Mesothelial cell of epicardium (in vitro differentiated cells): Measurements from ENCODE around the gene BRDT. TPM values are rescaled to one million over a fixed set of nuclear protein-coding genes. Genes with fewer than 3 reads are reported as not detected.
A peak's percentile ranks its signal among the peaks of the same experiment; 100 is the strongest.

Source experiments
- DNase-seq, 2 experiments: peaks; one replicate each; pipeline ENCODE4 v3.0.0; 2021; ENCODE audit warnings: low spot score in 2 of 2; ENCODE audit not compliant: unreplicated experiment in 2 of 2
- H3K27ac Mint-ChIP-seq: 2 replicates; pipeline ENCODE4 v1.8.0; 2021; ENCODE audit warnings: mixed read lengths
- H3K27me3 Mint-ChIP-seq: 2 replicates; pipeline ENCODE4 v1.8.0; 2021; ENCODE audit warnings: low read depth, mixed read lengths
- H3K36me3 Mint-ChIP-seq: 2 replicates; pipeline ENCODE4 v1.8.0; 2021; ENCODE audit warnings: mixed read lengths
- H3K4me1 Mint-ChIP-seq: 2 replicates; pipeline ENCODE4 v1.8.0; 2021; ENCODE audit warnings: mixed read lengths
- H3K4me3 Mint-ChIP-seq: 2 replicates; pipeline ENCODE4 v1.8.0; 2021; ENCODE audit warnings: mild to moderate bottlenecking, moderate library complexity, mixed read lengths
- H3K9me3 Mint-ChIP-seq: 2 replicates; pipeline ENCODE4 v1.8.0; 2021; ENCODE audit warnings: mixed read lengths
- total RNA-seq: library from RNA; stranded (reverse); gene quantifications from 3 replicates; pipeline ENCODE4 v1.2.1, GENCODE V29; 2021
- TF ChIP-seq, protein P1 (sequence below): fragments of 200-600 bp; sonication (generic); IDR thresholded peaks from one replicate; pipeline ENCODE4 v1.5.0; 2021; ENCODE audit warnings: antibody characterized with exemption; ENCODE audit not compliant: unreplicated experiment

Gene BRDT
- total RNA-seq, 1 donor from 2014 or later: not detected

DNA sequence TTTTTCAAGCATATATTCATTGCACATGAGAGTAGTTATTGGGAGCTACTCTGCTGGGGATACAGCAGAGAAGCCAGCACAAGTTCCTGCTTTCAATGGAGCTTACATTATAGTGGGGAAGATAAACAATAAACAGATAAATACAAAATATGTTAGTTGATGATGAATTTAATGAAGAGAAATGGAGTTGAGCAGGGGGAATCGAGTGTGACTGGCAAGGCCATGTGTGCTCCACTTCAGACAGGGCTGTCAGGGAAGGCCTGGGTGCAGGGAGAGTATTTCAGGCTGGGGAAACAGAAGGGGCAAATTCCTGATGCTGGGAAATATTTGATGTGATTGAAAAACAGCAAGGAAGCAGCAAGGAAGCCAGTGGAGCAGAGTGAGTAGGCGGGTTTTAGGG is 21.2 kb upstream of the BRDT start:
- Mint-ChIP-seq H3K36me3 (no peaks in the 10 kb centered on the region), H3K27ac (no peak overlapping the region), H3K4me3 (no peak overlapping the region), H3K27me3 (no peaks in the 10 kb centered on the region), H3K4me1 (peaks cover 16% of the 10 kb centered on the region), H3K9me3 (no peaks in the 10 kb centered on the region)
- TF ChIP-seq, protein P1, sequence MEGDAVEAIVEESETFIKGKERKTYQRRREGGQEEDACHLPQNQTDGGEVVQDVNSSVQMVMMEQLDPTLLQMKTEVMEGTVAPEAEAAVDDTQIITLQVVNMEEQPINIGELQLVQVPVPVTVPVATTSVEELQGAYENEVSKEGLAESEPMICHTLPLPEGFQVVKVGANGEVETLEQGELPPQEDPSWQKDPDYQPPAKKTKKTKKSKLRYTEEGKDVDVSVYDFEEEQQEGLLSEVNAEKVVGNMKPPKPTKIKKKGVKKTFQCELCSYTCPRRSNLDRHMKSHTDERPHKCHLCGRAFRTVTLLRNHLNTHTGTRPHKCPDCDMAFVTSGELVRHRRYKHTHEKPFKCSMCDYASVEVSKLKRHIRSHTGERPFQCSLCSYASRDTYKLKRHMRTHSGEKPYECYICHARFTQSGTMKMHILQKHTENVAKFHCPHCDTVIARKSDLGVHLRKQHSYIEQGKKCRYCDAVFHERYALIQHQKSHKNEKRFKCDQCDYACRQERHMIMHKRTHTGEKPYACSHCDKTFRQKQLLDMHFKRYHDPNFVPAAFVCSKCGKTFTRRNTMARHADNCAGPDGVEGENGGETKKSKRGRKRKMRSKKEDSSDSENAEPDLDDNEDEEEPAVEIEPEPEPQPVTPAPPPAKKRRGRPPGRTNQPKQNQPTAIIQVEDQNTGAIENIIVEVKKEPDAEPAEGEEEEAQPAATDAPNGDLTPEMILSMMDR: no peak
- no peak for DNase-seq

- Mint-ChIP-seq H3K4me1 (peaks cover 16% of the 10 kb centered on the region), H3K9me3 (no peaks in the 10 kb centered on the region), H3K27me3 (no peaks in the 10 kb centered on the region), H3K4me3 (no peak overlapping the region), H3K36me3 (no peaks in the 10 kb centered on the region), H3K27ac (peak overlapping the region; percentile 75)
- TF ChIP-seq, protein P1: no peak
- DNase-seq: no peak
Measured at GRCh38 chr1:91929250-91929649, 20.0 kb upstream of the BRDT start.

- DNase-seq: no peak
- Mint-ChIP-seq H3K27ac (no peak overlapping the region), H3K36me3 (no peaks in the 10 kb centered on the region), H3K27me3 (no peaks in the 10 kb centered on the region), H3K4me3 (no peak overlapping the region), H3K9me3 (no peaks in the 10 kb centered on the region), H3K4me1 (no peaks in the 10 kb centered on the region)
- TF ChIP-seq, protein P1: no peak
Measured at GRCh38 chr1:91937613-91938012, 11.6 kb upstream of the BRDT start.

DNA sequence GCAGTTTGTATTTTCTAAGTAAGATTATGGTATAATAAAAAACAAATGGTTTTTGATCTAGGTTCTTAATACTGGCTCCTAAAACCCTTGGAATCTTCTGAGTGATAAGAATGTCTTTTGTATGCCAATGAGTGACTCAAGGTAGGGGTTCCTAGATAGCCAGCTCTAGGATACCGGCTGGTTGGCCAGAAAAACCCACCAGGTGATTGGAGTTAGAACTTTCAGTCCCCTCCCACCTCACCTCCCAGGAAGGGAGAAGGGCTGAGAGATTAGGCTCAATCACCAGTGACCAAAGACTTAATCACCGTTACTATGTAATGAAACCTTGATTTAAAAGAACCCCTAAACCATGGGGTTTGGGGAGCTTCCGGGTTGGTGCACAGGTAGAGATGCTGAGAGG is 8.7 kb upstream of the BRDT start:
- no peak overlapping the region for H3K27ac Mint-ChIP-seq
- DNase-seq: no peak

GRCh38 chr1:91944087-91944486 is 5.1 kb upstream of the BRDT start:
- no peak for DNase-seq
- TF ChIP-seq, protein P1: no peak
- Mint-ChIP-seq H3K4me3 (no peak overlapping the region), H3K9me3 (no peaks in the 10 kb centered on the region), H3K36me3 (no peaks in the 10 kb centered on the region), H3K27me3 (no peaks in the 10 kb centered on the region), H3K27ac (no peak overlapping the region), H3K4me1 (no peaks in the 10 kb centered on the region)

More for the DNA sequence above, 8.7 kb upstream of the BRDT start:
- TF ChIP-seq, protein P1: no peak
- Mint-ChIP-seq H3K4me3 (no peak overlapping the region), H3K27me3 (no peaks in the 10 kb centered on the region), H3K9me3 (no peaks in the 10 kb centered on the region), H3K36me3 (no peaks in the 10 kb centered on the region), H3K4me1 (no peaks in the 10 kb centered on the region)

DNA sequence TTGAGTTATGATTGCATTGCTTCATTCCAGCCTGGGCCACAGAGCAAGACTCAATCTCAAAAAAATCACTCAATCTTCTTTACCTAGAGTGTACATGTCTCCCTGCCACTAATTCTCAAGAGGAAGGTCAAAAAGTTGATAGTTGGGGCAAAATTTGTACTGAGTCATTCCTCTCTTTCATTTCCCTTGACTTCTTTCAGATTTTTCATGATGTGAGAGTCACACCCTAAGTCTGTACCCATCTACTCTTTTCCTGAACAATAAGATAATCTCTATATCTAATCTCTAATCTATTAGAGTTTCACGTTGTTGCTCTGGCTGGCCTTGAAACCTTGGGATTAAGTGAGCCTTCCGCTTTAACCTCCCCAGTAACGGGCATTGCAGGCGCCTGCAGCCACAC is 1.1 kb upstream of the BRDT start:
- no peaks in the 10 kb centered on the region for H3K36me3 Mint-ChIP-seq
- no peaks in the 10 kb centered on the region for H3K9me3 Mint-ChIP-seq
- TF ChIP-seq, protein P1: no peak
- no peaks in the 10 kb centered on the region for H3K4me1 Mint-ChIP-seq
- no peak overlapping the region for H3K27ac Mint-ChIP-seq
- H3K27me3 Mint-ChIP-seq: no peaks in the 10 kb centered on the region
- no peak overlapping the region for H3K4me3 Mint-ChIP-seq
- no peak for DNase-seq
